Prostate gland (tissue), 2 donors: ENCODE results near the gene FILIP1. TPM values are rescaled to one million over a fixed set of nuclear protein-coding genes. Genes with fewer than 3 reads are reported as not detected.

ENCODE experiments used
- DNase-seq: peaks from one replicate; pipeline ENCODE4 v3.0.0-alpha.2; 2019; ENCODE audit warnings: low spot score
- H3K27ac ChIP-seq, 2 donors: fragments of 200-600 bp; sonication (generic); 2 replicates each; pipeline ENCODE4 v1.5.1; 2017 to 2019
- H3K27me3 ChIP-seq: fragments of 200-600 bp; sonication (generic); replicated peaks from 2 replicates; pipeline ENCODE4 v1.5.1; 2019; ENCODE audit not compliant: insufficient read depth
- H3K36me3 ChIP-seq, 2 donors: fragments of 200-600 bp; sonication (generic); 1 replicate in 1 of 2; 2 replicates in 1 of 2; pipeline versions ENCODE4 v1.5.1 to v1.8.1; 2017 to 2019
- H3K4me1 ChIP-seq: fragments of 200-600 bp; sonication (generic); replicated peaks from 2 replicates; pipeline ENCODE4 v1.5.1; 2019
- H3K4me3 ChIP-seq, 2 donors: fragments of 200-600 bp; sonication (generic); 2 replicates each; pipeline ENCODE4 v1.5.1; 2017 to 2019
- H3K9me3 ChIP-seq: fragments of 200-600 bp; sonication (generic); 2 replicates; pipeline ENCODE4 v1.5.1; 2017
- POLR2A ChIP-seq: fragments of 450-650 bp; IDR thresholded peaks from one replicate; pipeline ENCODE4 v1.6.1; 2016; ENCODE audit warnings: antibody characterized with exemption, mild to moderate bottlenecking
- POLR2AphosphoS5 ChIP-seq: sonication (generic); formaldehyde crosslinking; IDR thresholded peaks from one replicate; pipeline ENCODE4 v1.6.1; 2017; ENCODE audit warnings: antibody characterized with exemption
- WGBS: methylation state at CpG from one replicate; pipeline ENCODE4 v1.1.5; 2018; 5-methylcytosine and 5-hydroxymethylcytosine counted together
- intact Hi-C: fragments of 100-400 bp; cut with DNase I; formaldehyde crosslinking; loops from one replicate; pipeline ENCODE4 v1.14.2; 2022
- total RNA-seq, 2 donors: library from RNA; depleted of rRNA; stranded (reverse); fragments of >200 nt; gene quantifications; one replicate each; pipeline ENCODE4 v1.1.0, GENCODE V29; 2016
- TF ChIP-seq, protein P1 (sequence below), 4 experiments: fragments of 200-600 bp in 2 of 4; fragments of 450-650 bp in 2 of 4; sonication (generic) in 2 of 4; IDR thresholded peaks; 1 replicate in 3 of 4; 2 replicates in 1 of 4; pipeline ENCODE4 v1.5.1; 2016 to 2019; ENCODE audit warnings: antibody characterized with exemption in 4 of 4, mild to moderate bottlenecking in 2 of 4, moderate library complexity in 2 of 4

The FILIP1 gene
- total RNA-seq, 2 donors from 2014 or later, result 2.1 to 3.3 TPM

DNA sequence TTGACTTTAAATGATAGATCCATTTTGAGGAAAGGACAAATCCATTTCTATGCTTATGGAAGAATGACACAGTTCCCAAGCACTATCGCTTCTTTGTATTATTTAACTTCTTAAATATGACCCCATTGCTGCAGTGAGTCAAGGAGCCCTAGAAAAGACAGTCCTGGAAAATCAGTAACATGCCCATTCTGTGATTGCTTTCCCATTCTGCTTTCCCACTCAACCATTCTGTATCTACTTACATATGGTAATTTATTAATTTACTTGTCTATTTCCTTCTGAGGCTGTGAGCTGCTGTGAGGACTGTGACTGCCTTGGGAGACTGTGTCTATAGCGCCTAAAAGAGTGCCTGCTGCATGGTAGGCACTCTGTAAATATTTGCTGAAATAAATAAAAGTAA is 123.6 kb downstream of the FILIP1 start:
- H3K4me1 ChIP-seq, result no peaks in the 10 kb centered on the region
- H3K36me3 ChIP-seq, result no peaks in the 10 kb centered on the region
- TF ChIP-seq POLR2A, result no peak
- TF ChIP-seq, protein P1, sequence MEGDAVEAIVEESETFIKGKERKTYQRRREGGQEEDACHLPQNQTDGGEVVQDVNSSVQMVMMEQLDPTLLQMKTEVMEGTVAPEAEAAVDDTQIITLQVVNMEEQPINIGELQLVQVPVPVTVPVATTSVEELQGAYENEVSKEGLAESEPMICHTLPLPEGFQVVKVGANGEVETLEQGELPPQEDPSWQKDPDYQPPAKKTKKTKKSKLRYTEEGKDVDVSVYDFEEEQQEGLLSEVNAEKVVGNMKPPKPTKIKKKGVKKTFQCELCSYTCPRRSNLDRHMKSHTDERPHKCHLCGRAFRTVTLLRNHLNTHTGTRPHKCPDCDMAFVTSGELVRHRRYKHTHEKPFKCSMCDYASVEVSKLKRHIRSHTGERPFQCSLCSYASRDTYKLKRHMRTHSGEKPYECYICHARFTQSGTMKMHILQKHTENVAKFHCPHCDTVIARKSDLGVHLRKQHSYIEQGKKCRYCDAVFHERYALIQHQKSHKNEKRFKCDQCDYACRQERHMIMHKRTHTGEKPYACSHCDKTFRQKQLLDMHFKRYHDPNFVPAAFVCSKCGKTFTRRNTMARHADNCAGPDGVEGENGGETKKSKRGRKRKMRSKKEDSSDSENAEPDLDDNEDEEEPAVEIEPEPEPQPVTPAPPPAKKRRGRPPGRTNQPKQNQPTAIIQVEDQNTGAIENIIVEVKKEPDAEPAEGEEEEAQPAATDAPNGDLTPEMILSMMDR (IDR thresholded peaks at IDR 0.05), result no peak
- no peak for TF ChIP-seq POLR2AphosphoS5
- 91% methylated on average over 2 of the region's 2 CpGs for WGBS
- no peaks in the 10 kb centered on the region for H3K9me3 ChIP-seq
- intact Hi-C loops, result no loop called here
- H3K4me3 ChIP-seq, result no peak overlapping the region
- H3K27me3 ChIP-seq, result no peaks in the 10 kb centered on the region
- H3K27ac ChIP-seq, result no peak overlapping the region
- DNase-seq, result no peak

- Histone ChIP-seq H3K27me3 (no peaks in the 10 kb centered on the region), H3K36me3 (no peaks in the 10 kb centered on the region), H3K9me3 (no peaks in the 10 kb centered on the region), H3K4me1 (no peaks in the 10 kb centered on the region), H3K27ac (no peak overlapping the region), H3K4me3 (no peak overlapping the region)
- 91% methylated on average over 3 of the region's 3 CpGs for WGBS
- intact Hi-C loops, result loop anchor here (5.0 kb wide), 1 partner anchor 138 kb away; no protein-coding TSS in a partner anchor
- TF ChIP-seq POLR2AphosphoS5 (no peak), POLR2A (no peak)
- TF ChIP-seq, protein P1 (IDR thresholded peaks at IDR 0.05), result no peak
- no peak for DNase-seq
Measured at GRCh38 chr6:75368864-75369402, 124.7 kb downstream of the FILIP1 start.

DNA sequence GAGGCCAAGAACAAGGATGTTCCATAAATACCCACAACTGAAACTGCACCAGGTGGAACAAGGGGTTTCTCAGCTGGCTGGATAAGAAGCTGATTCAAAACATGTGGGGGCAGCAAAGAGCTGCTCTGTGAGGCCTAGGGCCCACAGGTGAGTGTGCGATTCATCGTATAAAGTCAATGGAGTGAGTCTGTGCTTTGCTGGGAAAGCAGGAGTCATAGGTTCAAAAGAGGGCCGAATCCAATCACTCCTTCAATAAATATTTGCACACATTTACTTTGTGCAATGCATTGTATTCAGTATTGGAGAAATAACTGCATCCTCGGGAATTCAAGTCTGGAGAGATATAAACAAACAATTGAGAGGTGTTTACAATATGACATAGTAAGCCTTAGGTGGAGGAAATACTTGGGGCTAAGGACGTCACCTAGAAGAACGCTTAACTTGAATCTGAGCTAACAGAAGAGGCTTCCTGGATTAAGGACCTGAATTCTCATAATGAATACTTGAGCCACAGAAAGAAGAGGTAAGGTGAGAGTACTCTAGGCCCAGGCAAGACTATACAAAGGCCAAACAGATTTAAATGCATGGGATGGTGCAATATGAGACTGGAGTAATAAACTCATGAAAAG is 125.3 kb downstream of the FILIP1 start:
- TF ChIP-seq, protein P1 (IDR thresholded peaks at IDR 0.05), result peak in 2 of 4 experiments; percentile 42 to 50
- TF ChIP-seq POLR2AphosphoS5, result no peak
- Histone ChIP-seq H3K9me3 (no peaks in the 10 kb centered on the region), H3K27ac (no peak overlapping the region), H3K4me1 (no peaks in the 10 kb centered on the region), H3K27me3 (no peaks in the 10 kb centered on the region), H3K4me3 (no peak overlapping the region), H3K36me3 (no peaks in the 10 kb centered on the region)
- 65% methylated on average over 6 of the region's 6 CpGs for WGBS
- DNase-seq, result no peak
- intact Hi-C loops, result loop anchor here (5.0 kb wide), 1 partner anchor 139 kb away; no protein-coding TSS in a partner anchor

GRCh38 chr6:75363304-75363703 is 130.3 kb downstream of the FILIP1 start:
- intact Hi-C loops, result no loop called here
- Histone ChIP-seq H3K4me3 (no peak overlapping the region), H3K27me3 (no peaks in the 10 kb centered on the region), H3K4me1 (no peaks in the 10 kb centered on the region), H3K36me3 (no peaks in the 10 kb centered on the region), H3K27ac (no peak overlapping the region), H3K9me3 (no peaks in the 10 kb centered on the region)
- WGBS, result 64% methylated on average over 2 of the region's 2 CpGs
- TF ChIP-seq, protein P1 (IDR thresholded peaks at IDR 0.05), result no peak
- TF ChIP-seq POLR2A (no peak), POLR2AphosphoS5 (no peak)
- DNase-seq, result no peak

DNA sequence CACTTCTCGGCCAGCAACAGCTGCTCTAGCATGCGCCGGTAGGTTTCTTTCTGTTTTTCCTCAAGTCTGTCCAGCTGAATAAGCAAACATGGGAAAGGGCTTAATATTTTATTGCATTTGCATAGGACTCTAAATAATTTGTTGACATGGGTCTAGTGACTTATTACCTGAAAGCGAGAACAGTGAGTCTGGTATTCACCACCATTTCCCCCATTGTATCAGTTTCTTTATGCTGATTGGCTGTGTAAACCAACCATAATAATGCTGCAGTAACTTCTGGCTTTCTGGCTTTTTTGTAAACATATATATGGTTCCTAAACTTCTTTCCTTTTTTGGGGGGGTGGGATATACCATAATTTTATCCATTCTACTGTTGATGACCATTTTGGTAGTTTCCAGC is 140.0 kb downstream of the FILIP1 start:
- intact Hi-C loops, result no loop called here
- TF ChIP-seq, protein P1 (IDR thresholded peaks at IDR 0.05), result no peak
- no peak for TF ChIP-seq POLR2AphosphoS5
- no peak for TF ChIP-seq POLR2A
- no peaks in the 10 kb centered on the region for H3K27me3 ChIP-seq
- 98% methylated on average over 4 of the region's 4 CpGs for WGBS
- H3K9me3 ChIP-seq, result no peaks in the 10 kb centered on the region
- H3K36me3 ChIP-seq, result no peaks in the 10 kb centered on the region
- no peak overlapping the region for H3K4me3 ChIP-seq
- no peak for DNase-seq
- no peaks in the 10 kb centered on the region for H3K4me1 ChIP-seq
- H3K27ac ChIP-seq, result no peak overlapping the region
